B cell (primary cell): ENCODE data around the gene CALHM4. TPM values are rescaled to one million over a fixed set of nuclear protein-coding genes. Genes with fewer than 3 reads are reported as not detected.

ENCODE experiments used
- ATAC-seq: fragments of 200-7000 bp; cut with Tn5 transposase; one replicate; pipeline ENCODE4 v1.10.0; 2021; ENCODE audit warnings: low read depth, mild to moderate bottlenecking, moderate number of reproducible peaks, moderate library complexity
- CTCF ChIA-PET: fragments of 350-600 bp; sonication (Branson Sonifier 250); formaldehyde crosslinking; loops from one replicate; lab custom pipeline; 2021; ENCODE audit warnings: antibody characterized with exemption, inconsistent platforms; lab: Charles Lee
- POLR2A ChIA-PET: fragments of 350-600 bp; sonication (Branson Sonifier 250); formaldehyde crosslinking; loops from one replicate; lab custom pipeline; 2021; ENCODE audit warnings: antibody characterized with exemption; lab: Charles Lee
- DNase-seq: peaks from one replicate; pipeline ENCODE4 v3.0.0; 2013
- H2AFZ ChIP-seq: 2 replicates; pipeline ENCODE4 v1.6.1; 2012; ENCODE audit warnings: mild to moderate bottlenecking, low read depth, low read length; ENCODE audit not compliant: insufficient read depth, poor library complexity, severe bottlenecking
- H3K27ac ChIP-seq, 2 donors: 1 replicate in 1 of 2; 2 replicates in 1 of 2; pipeline ENCODE4 v1.5.1; 2012 to 2013; ENCODE audit warnings: low read length in 2 of 2, mild to moderate bottlenecking in 2 of 2, moderate library complexity in 1 of 2
- H3K27me3 ChIP-seq, 4 experiments: fragments of 200-600 bp in 1 of 4; sonication (generic) in 1 of 4; replicated peaks in 1 of 4; 1 replicate in 2 of 4; 2 replicates in 2 of 4; pipeline versions ENCODE4 v1.6.1 to v1.7.0; 2013 to 2016; ENCODE audit warnings: low read length in 3 of 4, mild to moderate bottlenecking in 2 of 4, mixed read lengths in 1 of 4, moderate library complexity in 1 of 4; ENCODE audit not compliant: insufficient read depth in 4 of 4, control insufficient read depth in 3 of 4; ENCODE audit errors: control extremely low read depth in 1 of 4
- H3K36me3 ChIP-seq, 2 experiments: replicated peaks in 1 of 2; 1 replicate in 1 of 2; 2 replicates in 1 of 2; pipeline versions ENCODE4 v1.6.1 to v1.7.1; 2013; ENCODE audit warnings: low read length in 1 of 2; ENCODE audit not compliant: insufficient read depth in 2 of 2, control insufficient read depth in 1 of 2; ENCODE audit errors: control extremely low read depth in 1 of 2, extremely low read depth in 1 of 2
- H3K4me1 ChIP-seq, 2 donors: fragments of 200-600 bp in 1 of 2; sonication (generic) in 1 of 2; 1 replicate in 1 of 2; 2 replicates in 1 of 2; pipeline versions ENCODE4 v1.5.1 to v1.6.1; 2013 to 2017; ENCODE audit warnings: low read length in 2 of 2; ENCODE audit not compliant: control insufficient read depth in 2 of 2, insufficient read depth in 2 of 2
- H3K4me2 ChIP-seq: replicated peaks from 2 replicates; pipeline ENCODE3; 2012; ENCODE audit warnings: mild to moderate bottlenecking, low read depth, low read length; ENCODE audit not compliant: poor library complexity, severe bottlenecking
- H3K4me3 ChIP-seq, 5 experiments: fragments of 200-600 bp in 1 of 5; sonication (generic) in 1 of 5; 1 replicate in 3 of 5; 2 replicates in 2 of 5; pipeline versions ENCODE4 v1.5.1 to v1.7.0; 2011 to 2016; ENCODE audit warnings: low read length in 4 of 5, mild to moderate bottlenecking in 4 of 5, low read depth in 2 of 5, control low read depth in 1 of 5, moderate library complexity in 1 of 5; ENCODE audit not compliant: insufficient read depth in 1 of 5; ENCODE audit errors: control extremely low read depth in 1 of 5, extremely low read depth in 1 of 5
- H3K79me2 ChIP-seq: fragments of 200-600 bp; sonication (generic); one replicate; pipeline ENCODE4 v1.6.0; 2016; ENCODE audit warnings: low read length; ENCODE audit not compliant: control insufficient read depth, insufficient read depth
- H3K9ac ChIP-seq: fragments of 200-600 bp; sonication (generic); 2 replicates; pipeline ENCODE4 v1.6.1; 2017; ENCODE audit warnings: mild to moderate bottlenecking, low read length, moderate library complexity
- H3K9me3 ChIP-seq, 3 donors: one replicate each; pipeline versions ENCODE4 v1.6.1 to v1.7.1; 2013; ENCODE audit warnings: low read length in 2 of 3; ENCODE audit not compliant: control insufficient read depth in 2 of 3, insufficient read depth in 1 of 3; ENCODE audit errors: control extremely low read depth in 1 of 3
- H4K20me1 ChIP-seq: 2 replicates; pipeline ENCODE4 v1.6.0; 2012; ENCODE audit warnings: mild to moderate bottlenecking, low read length; ENCODE audit not compliant: insufficient read depth, control insufficient read depth, poor library complexity, severe bottlenecking
- H3K27ac Mint-ChIP-seq: one replicate; pipeline ENCODE4 v1.8.0; 2021; ENCODE audit warnings: mixed read lengths
- H3K27me3 Mint-ChIP-seq: one replicate; pipeline ENCODE4 v1.8.0; 2021; ENCODE audit warnings: mixed read lengths
- H3K4me1 Mint-ChIP-seq: one replicate; pipeline ENCODE4 v1.8.0; 2021; ENCODE audit warnings: mixed read lengths
- H3K4me3 Mint-ChIP-seq: one replicate; pipeline ENCODE4 v1.8.0; 2021; ENCODE audit warnings: mixed read lengths
- H3K9me3 Mint-ChIP-seq: one replicate; pipeline ENCODE4 v1.8.0; 2022; ENCODE audit warnings: mixed read lengths; ENCODE audit not compliant: insufficient read depth
- EZH2 ChIP-seq: IDR thresholded peaks from 2 replicates; pipeline ENCODE4 v1.6.1; 2012; ENCODE audit warnings: borderline replicate concordance, low read depth, mild to moderate bottlenecking, moderate library complexity, low read length; ENCODE audit not compliant: insufficient read depth, poor library complexity, severe bottlenecking
- WGBS: methylation state at CpG from one replicate; pipeline ENCODE4 v1.1.5; 2013; ENCODE audit warnings: missing lambda C conversion rate; ENCODE audit not compliant: insufficient coverage; 5-methylcytosine and 5-hydroxymethylcytosine counted together
- intact Hi-C: fragments of 100-400 bp; cut with micrococcal nuclease; formaldehyde crosslinking; loops from one replicate; pipeline ENCODE4 v1.10.0; 2022
- polyA plus RNA-seq: library from polyadenylated mRNA; depleted of rRNA; stranded (reverse); fragments of >200 nt; gene quantifications from 2 replicates; pipeline ENCODE4 v1.2.3, GENCODE V29; 2012
- total RNA-seq, 2 donors: library from RNA; stranded (reverse); fragments of 120-200 nt in 1 of 2; gene quantifications; 1 replicate in 1 of 2; 2 replicates in 1 of 2; pipeline versions ENCODE4 v1.2.3 to v1.2.4, GENCODE V29; 2013 to 2022
- TF ChIP-seq, protein P1 (sequence below): fragments of 200-600 bp; IDR thresholded peaks from one replicate; pipeline ENCODE4 v1.8.0; 2022; ENCODE audit warnings: antibody characterized with exemption, mild to moderate bottlenecking

CALHM4 gene
- total and polyA plus RNA-seq, 2 donors (not counting 1 experiment from before 2014, with no cell fraction given): not detected

DNA sequence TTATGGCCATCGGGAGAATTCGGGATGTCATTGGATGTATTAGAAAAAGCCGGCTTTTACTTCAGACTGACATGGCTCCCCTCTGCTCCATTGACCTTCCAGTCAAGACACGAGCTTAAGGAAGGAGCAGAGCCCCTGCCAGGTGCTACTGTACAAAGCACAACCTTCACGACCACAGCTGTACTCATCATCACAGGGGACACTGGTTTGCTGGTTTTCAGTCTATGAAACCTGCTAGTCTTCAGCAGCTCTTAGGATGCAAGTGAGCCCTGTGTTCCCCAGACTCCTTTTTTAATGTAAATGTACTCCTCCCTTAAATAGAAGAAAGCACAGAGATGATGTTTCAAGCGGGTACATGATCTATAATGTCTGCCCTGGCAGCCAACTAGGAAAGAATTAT is 6.2 kb upstream of the CALHM4 start:
- Mint-ChIP-seq H3K9me3 (no peaks in the 10 kb centered on the region), H3K4me3 (no peak overlapping the region), H3K4me1 (no peaks in the 10 kb centered on the region), H3K27ac (no peak overlapping the region), H3K27me3 (peaks cover 25% of the 10 kb centered on the region)
- Histone ChIP-seq H4K20me1 (no peaks in the 10 kb centered on the region), H2AFZ (no peak overlapping the region), H3K36me3 (no peaks in the 10 kb centered on the region), H3K4me1 (no peaks in the 10 kb centered on the region), H3K79me2 (no peaks in the 10 kb centered on the region), H3K9ac (no peak overlapping the region), H3K27ac (no peak overlapping the region), H3K27me3 (no peaks in the 10 kb centered on the region), H3K4me3 (no peak overlapping the region), H3K4me2 (no peak overlapping the region), H3K9me3 (no peaks in the 10 kb centered on the region)
- WGBS: 93% methylated on average over 5 of the region's 6 CpGs
- ATAC-seq (no peak), DNase-seq (no peak)
- ChIA-PET CTCF (interaction anchor here (0.9 to 1.3 kb wide), 6 partner anchors 11 to 254 kb away, joined by 3 to 7 read pairs (median 3); no protein-coding TSS in a partner anchor), POLR2A (no interaction called here)
- intact Hi-C loops: no loop called here
- no peak for TF ChIP-seq EZH2
- TF ChIP-seq, protein P1, sequence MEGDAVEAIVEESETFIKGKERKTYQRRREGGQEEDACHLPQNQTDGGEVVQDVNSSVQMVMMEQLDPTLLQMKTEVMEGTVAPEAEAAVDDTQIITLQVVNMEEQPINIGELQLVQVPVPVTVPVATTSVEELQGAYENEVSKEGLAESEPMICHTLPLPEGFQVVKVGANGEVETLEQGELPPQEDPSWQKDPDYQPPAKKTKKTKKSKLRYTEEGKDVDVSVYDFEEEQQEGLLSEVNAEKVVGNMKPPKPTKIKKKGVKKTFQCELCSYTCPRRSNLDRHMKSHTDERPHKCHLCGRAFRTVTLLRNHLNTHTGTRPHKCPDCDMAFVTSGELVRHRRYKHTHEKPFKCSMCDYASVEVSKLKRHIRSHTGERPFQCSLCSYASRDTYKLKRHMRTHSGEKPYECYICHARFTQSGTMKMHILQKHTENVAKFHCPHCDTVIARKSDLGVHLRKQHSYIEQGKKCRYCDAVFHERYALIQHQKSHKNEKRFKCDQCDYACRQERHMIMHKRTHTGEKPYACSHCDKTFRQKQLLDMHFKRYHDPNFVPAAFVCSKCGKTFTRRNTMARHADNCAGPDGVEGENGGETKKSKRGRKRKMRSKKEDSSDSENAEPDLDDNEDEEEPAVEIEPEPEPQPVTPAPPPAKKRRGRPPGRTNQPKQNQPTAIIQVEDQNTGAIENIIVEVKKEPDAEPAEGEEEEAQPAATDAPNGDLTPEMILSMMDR: no peak

DNA sequence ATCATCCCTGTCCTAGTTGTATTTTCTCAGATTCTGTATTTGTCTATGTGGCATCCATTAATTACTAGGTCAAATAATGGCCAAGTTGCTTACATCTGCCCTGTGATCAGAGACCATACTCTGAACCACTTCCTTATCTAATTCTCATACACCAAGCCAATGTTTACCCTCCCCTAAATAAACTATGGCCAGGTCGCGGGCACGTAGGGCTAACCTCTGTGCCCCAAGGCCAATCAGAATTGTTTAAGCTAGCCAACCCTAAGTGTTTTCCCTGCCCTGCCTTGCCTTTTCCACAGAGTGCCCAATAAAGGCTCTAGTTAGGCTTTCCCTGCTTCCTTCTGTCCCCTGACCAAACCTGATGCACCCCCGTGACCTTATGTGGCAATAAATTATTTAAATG is 2.8 kb upstream of the CALHM4 start:
- ChIA-PET CTCF (no interaction called here), POLR2A (no interaction called here)
- Histone ChIP-seq H3K4me2 (no peak overlapping the region), H2AFZ (no peak overlapping the region), H3K27ac (no peak overlapping the region), H3K4me3 (no peak overlapping the region), H3K27me3 (peaks cover 0 to 11% (median 0%) of the 10 kb centered on the region in 4 experiments), H3K79me2 (no peaks in the 10 kb centered on the region), H3K4me1 (no peaks in the 10 kb centered on the region), H3K36me3 (no peaks in the 10 kb centered on the region), H3K9ac (no peak overlapping the region), H3K9me3 (no peaks in the 10 kb centered on the region), H4K20me1 (no peaks in the 10 kb centered on the region)
- Mint-ChIP-seq H3K4me1 (no peaks in the 10 kb centered on the region), H3K9me3 (no peaks in the 10 kb centered on the region), H3K27me3 (peaks cover 26% of the 10 kb centered on the region), H3K27ac (no peak overlapping the region), H3K4me3 (no peak overlapping the region)
- WGBS: 84% methylated on average over 3 of the region's 4 CpGs
- intact Hi-C loops: no loop called here
- no peak for TF ChIP-seq EZH2
- TF ChIP-seq, protein P1: no peak
- ATAC-seq (no peak), DNase-seq (no peak)
